ENCODE data around the gene SORCS3. TPM values are rescaled to one million over a fixed set of nuclear protein-coding genes. Genes with fewer than 3 reads are reported as not detected.
A peak's percentile ranks its signal among the peaks of the same experiment; 100 is the strongest.

The SORCS3 gene
- total RNA-seq, 1 experiment from 2014 or later, result not detected

GRCh38 chr10:104767745-104768144 lies 126.7 kb downstream of the SORCS3 start:
- peaks cover 0 to 13% of the 10 kb centered on the region in 2 experiments; a peak in 2 of 4 replicates for H3K4me1 ChIP-seq (ENCODE audit: control insufficient read depth in 1 of 2, insufficient read depth in 2 of 2, low read length in 2 of 2)
- ChIA-PET CTCF (interaction anchor here (0.6 to 2.5 kb wide), 6 partner anchors 9 to 1901 kb away, joined by 3 to 26 read pairs (median 6); no protein-coding TSS in a partner anchor), POLR2A (interaction anchor here (0.7 to 1.0 kb wide), 2 partner anchors 360 to 978 kb away, joined by 3 to 5 read pairs; no protein-coding TSS in a partner anchor), RAD21 (ENCODE audit: low non-redundant PET in 1 of 2, low total read pairs in 2 of 2, uncharacterized antibody in 2 of 2, unreplicated experiment in 2 of 2) (interaction anchor here (0.6 to 1.6 kb wide), 3 partner anchors 44 to 156 kb away, joined by 4 to 6 read pairs (median 4); no protein-coding TSS in a partner anchor)
- H3K9me3 ChIP-seq (ENCODE audit: control insufficient read depth in 1 of 2, insufficient read depth in 1 of 2, low read depth in 1 of 2, low read length in 2 of 2), result no peaks in the 10 kb centered on the region
- intact Hi-C loops (cut with micrococcal nuclease), result loop anchor here (1.0 to 2.0 kb wide), 3 partner anchors 158 to 1407 kb away; no protein-coding TSS in a partner anchor
- no peaks in the 10 kb centered on the region for H3K79me2 ChIP-seq (ENCODE audit: insufficient read depth, low read length)
- H3K27ac ChIP-seq (ENCODE audit: low read depth, low read length), result no peak overlapping the region
- DNase-seq (ENCODE audit: low read depth, low spot score), result peak; percentile 13
- ATAC-seq, result peak; percentile 46
- BruUV-seq (replicated peaks), result no TSS peak
- no peak for TF ChIP-seq YY1 (IDR thresholded peaks at IDR 0.05; ENCODE audit: extremely low read depth, insufficient replicate concordance, low read depth, low read length)
- TF ChIP-seq FOSL1 (IDR thresholded peaks at IDR 0.05; ENCODE audit: low read depth), result no peak
- TF ChIP-seq, protein P1, sequence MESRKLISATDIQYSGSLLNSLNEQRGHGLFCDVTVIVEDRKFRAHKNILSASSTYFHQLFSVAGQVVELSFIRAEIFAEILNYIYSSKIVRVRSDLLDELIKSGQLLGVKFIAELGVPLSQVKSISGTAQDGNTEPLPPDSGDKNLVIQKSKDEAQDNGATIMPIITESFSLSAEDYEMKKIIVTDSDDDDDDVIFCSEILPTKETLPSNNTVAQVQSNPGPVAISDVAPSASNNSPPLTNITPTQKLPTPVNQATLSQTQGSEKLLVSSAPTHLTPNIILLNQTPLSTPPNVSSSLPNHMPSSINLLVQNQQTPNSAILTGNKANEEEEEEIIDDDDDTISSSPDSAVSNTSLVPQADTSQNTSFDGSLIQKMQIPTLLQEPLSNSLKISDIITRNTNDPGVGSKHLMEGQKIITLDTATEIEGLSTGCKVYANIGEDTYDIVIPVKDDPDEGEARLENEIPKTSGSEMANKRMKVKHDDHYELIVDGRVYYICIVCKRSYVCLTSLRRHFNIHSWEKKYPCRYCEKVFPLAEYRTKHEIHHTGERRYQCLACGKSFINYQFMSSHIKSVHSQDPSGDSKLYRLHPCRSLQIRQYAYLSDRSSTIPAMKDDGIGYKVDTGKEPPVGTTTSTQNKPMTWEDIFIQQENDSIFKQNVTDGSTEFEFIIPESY (IDR thresholded peaks at IDR 0.05; ENCODE audit: extremely low read depth, insufficient replicate concordance, low read length), result no peak
- peak; percentile 66 for TF ChIP-seq RAD21 (IDR thresholded peaks at IDR 0.05; ENCODE audit: low read depth)
- peak; percentile 26 to 51 (median 44); a peak in 3 of 6 replicates for TF ChIP-seq CTCF (IDR thresholded peaks at IDR 0.05 in 2 of 3, conservative IDR thresholded peaks at IDR 0.05 in 1 of 3; ENCODE audit: borderline replicate concordance in 1 of 3, insufficient read depth in 1 of 3, low read depth in 2 of 3, low read length in 2 of 3)
- TF ChIP-seq POLR2A (IDR thresholded peaks at IDR 0.05; ENCODE audit: borderline replicate concordance, extremely low read depth, insufficient read depth, insufficient read length), result no peak
- H3K27me3 ChIP-seq (ENCODE audit: insufficient read depth, low read length), result peaks cover 52% of the 10 kb centered on the region
- H3K4me2 ChIP-seq (ENCODE audit: low read length), result no peak overlapping the region
- no peak overlapping the region for H3K9ac ChIP-seq (ENCODE audit: low read length)
- no peak overlapping the region for H3K4me3 ChIP-seq (replicated peaks in 1 of 2; ENCODE audit: low read depth in 1 of 2, low read length in 2 of 2)
- no peaks in the 10 kb centered on the region for H3K36me3 ChIP-seq (ENCODE audit: control insufficient read depth in 1 of 2, insufficient read depth in 2 of 2, low read length in 2 of 2)
- no peak overlapping the region for H2AFZ ChIP-seq (ENCODE audit: low read depth, low read length, poor library complexity, severe bottlenecking)
- no peaks in the 10 kb centered on the region for H4K20me1 ChIP-seq (ENCODE audit: insufficient read depth)
- H3K9me2 ChIP-seq (ENCODE audit: insufficient read depth), result no peaks in the 10 kb centered on the region
